BJ (cell line): ENCODE measurements around the gene NAV2. TPM values are rescaled to one million over a fixed set of nuclear protein-coding genes. Genes with fewer than 3 reads are reported as not detected.

Source experiments
- CTCF ChIA-PET: fragments of 350-600 bp; formaldehyde crosslinking; extraction: SDS; loops from one replicate; lab custom pipeline; 2021; ENCODE audit warnings: antibody characterized with exemption, inconsistent platforms; lab: Yijun Ruan, JAX
- POLR2A ChIA-PET: fragments of 300-600 bp; sonication (Branson Sonifier 250); formaldehyde crosslinking; extraction: SDS; loops from one replicate; lab custom pipeline; 2021; ENCODE audit warnings: antibody characterized with exemption; lab: Charles Lee
- DNase-seq: peaks from one replicate; pipeline ENCODE4 v3.0.0-alpha.2; 2011; ENCODE audit warnings: low read depth
- H3K27me3 ChIP-seq: 2 replicates; pipeline ENCODE4 v1.6.0; 2011; ENCODE audit warnings: low read length; ENCODE audit not compliant: control insufficient read depth, insufficient read depth
- H3K36me3 ChIP-seq: 2 replicates; pipeline ENCODE4 v1.5.1; 2011; ENCODE audit warnings: low read length; ENCODE audit not compliant: control insufficient read depth, insufficient read depth
- H3K4me3 ChIP-seq: 2 replicates; pipeline ENCODE4 v1.5.1; 2011; ENCODE audit warnings: low read depth, mild to moderate bottlenecking, control low read depth, low read length
- CTCF ChIP-seq: IDR thresholded peaks from 2 replicates; pipeline ENCODE4 v1.5.1; 2011; ENCODE audit warnings: low read depth, mild to moderate bottlenecking, control low read depth, inconsistent platforms, low read length, moderate library complexity; ENCODE audit not compliant: insufficient read depth
- polyA plus RNA-seq: library from polyadenylated mRNA; depleted of rRNA; stranded (reverse); fragments of >200 nt; gene quantifications from 2 replicates; pipeline ENCODE4 v1.2.3, GENCODE V29; 2011

Gene NAV2
- polyA plus RNA-seq, 1 experiment, result 6.1 TPM

GRCh38 chr11:19794161-19794560, 81.5 kb downstream of the NAV2 start:
- TF ChIP-seq CTCF, result no peak
- no peaks in the 10 kb centered on the region for H3K27me3 ChIP-seq
- peaks cover 2% of the 10 kb centered on the region; the same call in 1 of the 2 replicates for H3K36me3 ChIP-seq
- no peak overlapping the region for H3K4me3 ChIP-seq
- DNase-seq, result no peak
- ChIA-PET CTCF (no interaction called here), POLR2A (no interaction called here)

- no peaks in the 10 kb centered on the region for H3K27me3 ChIP-seq
- POLR2A ChIA-PET, result interaction anchor here (0.6 kb wide), 1 partner anchor 75 kb away, joined by 4 read pairs; no protein-coding TSS in a partner anchor
- H3K36me3 ChIP-seq, result peaks cover 2% of the 10 kb centered on the region; the same call in 1 of the 2 replicates
- H3K4me3 ChIP-seq, result no peak overlapping the region
- DNase-seq, result no peak
- CTCF ChIA-PET, result no interaction called here
- no peak for TF ChIP-seq CTCF
These were observed 82.4 kb downstream of the NAV2 start for GRCh38 chr11:19795082-19795481.

- Histone ChIP-seq H3K4me3 (no peak overlapping the region), H3K27me3 (no peaks in the 10 kb centered on the region), H3K36me3 (peaks cover 2% of the 10 kb centered on the region; the same call in 1 of the 2 replicates)
- POLR2A ChIA-PET, result no interaction called here
- CTCF ChIA-PET, result interaction anchor here (0.6 to 1.4 kb wide), 7 partner anchors 11 to 236 kb away, joined by 3 to 5 read pairs (median 4); no protein-coding TSS in a partner anchor
- peak; percentile 41 for TF ChIP-seq CTCF
- no peak for DNase-seq
These were observed 87.5 kb downstream of the NAV2 start for GRCh38 chr11:19800162-19800561.

GRCh38 chr11:19800714-19801519, 88.3 kb downstream of the NAV2 start:
- no peak for DNase-seq
- POLR2A ChIA-PET, result no interaction called here

More at GRCh38 chr11:19800714-19801519, 88.3 kb downstream of the NAV2 start:
- Histone ChIP-seq H3K4me3 (no peak overlapping the region), H3K27me3 (no peaks in the 10 kb centered on the region), H3K36me3 (peaks cover 2% of the 10 kb centered on the region; the same call in 1 of the 2 replicates)
- CTCF ChIA-PET, result interaction anchor here (0.6 to 1.4 kb wide), 8 partner anchors 12 to 237 kb away, joined by 3 to 5 read pairs (median 3); no protein-coding TSS in a partner anchor
- 0 out of 2 replicates have a peak, but pooled peaks have one; percentile 4 for TF ChIP-seq CTCF
